Colonic mucosa (tissue), 4 donors: ENCODE data around the gene APOF. TPM values are rescaled to one million over a fixed set of nuclear protein-coding genes. Genes with fewer than 3 reads are reported as not detected.
"Not testable (repeated sequence)": the region's sequence is repeated elsewhere in the genome, so short reads cannot be mapped to it uniquely, and the experiment has no call there.

Experiments
- DNase-seq: peaks from one replicate; pipeline ENCODE4 v3.0.0-alpha.2; 2020
- H3K27ac ChIP-seq: fragments of 200-600 bp; one replicate; pipeline ENCODE4 v1.8.0; 2021
- H3K27me3 ChIP-seq: fragments of 200-600 bp; one replicate; pipeline ENCODE4 v1.8.0; 2021
- H3K36me3 ChIP-seq: fragments of 200-600 bp; one replicate; pipeline ENCODE4 v1.8.0; 2021
- H3K4me1 ChIP-seq: fragments of 200-600 bp; one replicate; pipeline ENCODE4 v1.8.0; 2021; ENCODE audit warnings: mild to moderate bottlenecking
- H3K4me3 ChIP-seq: fragments of 200-600 bp; one replicate; pipeline ENCODE4 v1.8.0; 2021
- H3K9ac ChIP-seq, 2 donors: one replicate each; pipeline ENCODE4 v1.7.0; 2013; ENCODE audit warnings: control low read depth in 2 of 2, low read depth in 2 of 2, low read length in 2 of 2
- H3K9me3 ChIP-seq: fragments of 200-600 bp; one replicate; pipeline ENCODE4 v1.8.0; 2021
- CTCF ChIP-seq: fragments of 200-600 bp; IDR thresholded peaks from one replicate; pipeline ENCODE4 v1.8.0; 2022; ENCODE audit warnings: antibody characterized with exemption, mild to moderate bottlenecking
- intact Hi-C: fragments of 100-400 bp; cut with DNase I; formaldehyde crosslinking; loops from one replicate; pipeline ENCODE4 v1.14.1; 2022
- total RNA-seq, 2 donors: library from RNA; stranded (reverse); fragmentation: NEBNext Ultra II Directional in 1 of 2; extraction: Animal tissue kit (Norgen Biotek cat#: 25700) in 1 of 2; gene quantifications; one replicate each; pipeline ENCODE4 v1.2.1, GENCODE V29; 2021
- donor health status: healthy.
- donor health status: DM: no; HTN: no; CAD: no.
- donor health status: DM: no; HTN: no; CAD: no.

APOF gene
- under 1 TPM in 1 of 2 donors, not detected in 1; 0.15 TPM for total RNA-seq

GRCh38 chr12:56362130-56363059, at the start of gene APOF:
APOF (minus strand) TSS chr12:56362857; CDS start chr12:56362745, 112 bp downstream.
- H3K27ac ChIP-seq, result no peak within 1 kb of the TSS
- DNase-seq, result no peak
- no peak within 1 kb of the TSS for H3K4me3 ChIP-seq
- no peaks in the 10 kb centered on the region for H3K36me3 ChIP-seq
- H3K4me1 ChIP-seq, result peaks cover 5% of the 10 kb centered on the region
- H3K9me3 ChIP-seq, result no peaks in the 10 kb centered on the region
- intact Hi-C loops, result loop anchor here (5.0 kb wide), 1 partner anchor 85 kb away; the partner anchor contains the start of gene TIMELESS
- TF ChIP-seq CTCF, result no peak
- H3K9ac ChIP-seq, result no peak within 1 kb of the TSS
- no peaks in the 10 kb centered on the region for H3K27me3 ChIP-seq

- intact Hi-C loops, result no loop called here
- no peaks in the 10 kb centered on the region for H3K4me1 ChIP-seq
- no peak overlapping the region for H3K9ac ChIP-seq
- DNase-seq, result no peak
- H3K9me3 ChIP-seq, result no peaks in the 10 kb centered on the region
- H3K27ac ChIP-seq, result no peak overlapping the region
- no peaks in the 10 kb centered on the region for H3K27me3 ChIP-seq
- no peaks in the 10 kb centered on the region for H3K36me3 ChIP-seq
- no peak overlapping the region for H3K4me3 ChIP-seq
- TF ChIP-seq CTCF, result no peak
These were observed 49.4 kb upstream of the APOF start for GRCh38 chr12:56411781-56412639.

GRCh38 chr12:56410768-56411167, 48.1 kb upstream of the APOF start:
- H3K9me3 ChIP-seq, result no peaks in the 10 kb centered on the region
- no peaks in the 10 kb centered on the region for H3K27me3 ChIP-seq
- no peak for TF ChIP-seq CTCF
- no peak overlapping the region for H3K9ac ChIP-seq
- no peak for DNase-seq
- intact Hi-C loops, result no loop called here
- H3K4me3 ChIP-seq, result no peak overlapping the region
- no peaks in the 10 kb centered on the region for H3K36me3 ChIP-seq
- H3K27ac ChIP-seq, result no peak overlapping the region
- no peaks in the 10 kb centered on the region for H3K4me1 ChIP-seq

- intact Hi-C loops, result no loop called here
These were observed 46.3 kb upstream of the APOF start for GRCh38 chr12:56408799-56409417.

GRCh38 chr12:56404227-56404626, 41.6 kb upstream of the APOF start:
- H3K27me3 ChIP-seq, H3K27ac ChIP-seq, H3K9ac ChIP-seq, H3K36me3 ChIP-seq, DNase-seq, intact Hi-C loops, H3K4me3 ChIP-seq, H3K9me3 ChIP-seq, H3K4me1 ChIP-seq: not testable (repeated sequence)

More at GRCh38 chr12:56408799-56409417, 46.3 kb upstream of the APOF start:
- no peak overlapping the region for H3K27ac ChIP-seq
- TF ChIP-seq CTCF, result no peak
- H3K4me1 ChIP-seq, result no peaks in the 10 kb centered on the region
- H3K4me3 ChIP-seq, result no peak overlapping the region
- H3K9me3 ChIP-seq, result no peaks in the 10 kb centered on the region
- no peaks in the 10 kb centered on the region for H3K27me3 ChIP-seq
- no peak for DNase-seq
- H3K36me3 ChIP-seq, result no peaks in the 10 kb centered on the region
- no peak overlapping the region for H3K9ac ChIP-seq

- H3K4me3 ChIP-seq, H3K27ac ChIP-seq, H3K4me1 ChIP-seq, H3K9me3 ChIP-seq, H3K36me3 ChIP-seq, intact Hi-C loops, H3K9ac ChIP-seq, H3K27me3 ChIP-seq, DNase-seq: not testable (repeated sequence)
These were observed 39.0 kb upstream of the APOF start for GRCh38 chr12:56401612-56402011.

- H3K9me3 ChIP-seq, H3K4me1 ChIP-seq, H3K4me3 ChIP-seq, H3K36me3 ChIP-seq, intact Hi-C loops, DNase-seq, H3K27ac ChIP-seq, H3K9ac ChIP-seq, H3K27me3 ChIP-seq: not testable (repeated sequence)
These were observed 38.5 kb upstream of the APOF start for GRCh38 chr12:56401125-56401524.

- intact Hi-C loops, result not testable (repeated sequence)
These were observed 36.8 kb upstream of the APOF start for GRCh38 chr12:56399466-56399865.

More at GRCh38 chr12:56399466-56399865, 36.8 kb upstream of the APOF start:
- not testable (repeated sequence) for H3K4me3 ChIP-seq, H3K4me1 ChIP-seq, H3K36me3 ChIP-seq, H3K27me3 ChIP-seq, H3K9me3 ChIP-seq, H3K9ac ChIP-seq, DNase-seq, H3K27ac ChIP-seq
